Muscle layer of duodenum (tissue), 2 donors: Measurements from ENCODE around the gene TRPV6.

Experiments used
- H3K27ac ChIP-seq: one replicate; pipeline ENCODE4 v1.7.0; 2013; ENCODE audit warnings: mild to moderate bottlenecking, low read length
- H3K27me3 ChIP-seq: one replicate; pipeline ENCODE4 v1.7.0; 2013; ENCODE audit warnings: low read depth, mild to moderate bottlenecking, control low read depth, low read length
- H3K36me3 ChIP-seq, 2 donors: one replicate each; pipeline ENCODE4 v1.7.0; 2013; ENCODE audit warnings: low read length in 2 of 2, control low read depth in 1 of 2, mild to moderate bottlenecking in 1 of 2; ENCODE audit not compliant: insufficient read depth in 2 of 2, control insufficient read depth in 1 of 2
- H3K4me1 ChIP-seq, 2 donors: one replicate each; pipeline ENCODE4 v1.7.0; 2013; ENCODE audit warnings: low read length in 2 of 2, mild to moderate bottlenecking in 2 of 2, control low read depth in 1 of 2, moderate library complexity in 1 of 2; ENCODE audit not compliant: insufficient read depth in 2 of 2, control insufficient read depth in 1 of 2
- H3K4me3 ChIP-seq, 2 donors: one replicate each; pipeline ENCODE4 v1.7.0; 2013; ENCODE audit warnings: low read length in 2 of 2, low read depth in 1 of 2, mild to moderate bottlenecking in 1 of 2
- H3K9me3 ChIP-seq, 2 donors: one replicate each; pipeline ENCODE4 v1.7.0; 2013; ENCODE audit warnings: low read length in 2 of 2, control low read depth in 1 of 2, mild to moderate bottlenecking in 1 of 2; ENCODE audit not compliant: control insufficient read depth in 1 of 2
- donor health status: healthy.

TRPV6 gene

GRCh38 chr7:142881586-142882337 is 3.8 kb downstream of the TRPV6 start:
- Histone ChIP-seq H3K9me3 (no peaks in the 10 kb centered on the region), H3K36me3 (no peaks in the 10 kb centered on the region), H3K27me3 (peaks cover 2% of the 10 kb centered on the region), H3K4me3 (no peak overlapping the region), H3K27ac (no peak overlapping the region), H3K4me1 (no peaks in the 10 kb centered on the region)

DNA sequence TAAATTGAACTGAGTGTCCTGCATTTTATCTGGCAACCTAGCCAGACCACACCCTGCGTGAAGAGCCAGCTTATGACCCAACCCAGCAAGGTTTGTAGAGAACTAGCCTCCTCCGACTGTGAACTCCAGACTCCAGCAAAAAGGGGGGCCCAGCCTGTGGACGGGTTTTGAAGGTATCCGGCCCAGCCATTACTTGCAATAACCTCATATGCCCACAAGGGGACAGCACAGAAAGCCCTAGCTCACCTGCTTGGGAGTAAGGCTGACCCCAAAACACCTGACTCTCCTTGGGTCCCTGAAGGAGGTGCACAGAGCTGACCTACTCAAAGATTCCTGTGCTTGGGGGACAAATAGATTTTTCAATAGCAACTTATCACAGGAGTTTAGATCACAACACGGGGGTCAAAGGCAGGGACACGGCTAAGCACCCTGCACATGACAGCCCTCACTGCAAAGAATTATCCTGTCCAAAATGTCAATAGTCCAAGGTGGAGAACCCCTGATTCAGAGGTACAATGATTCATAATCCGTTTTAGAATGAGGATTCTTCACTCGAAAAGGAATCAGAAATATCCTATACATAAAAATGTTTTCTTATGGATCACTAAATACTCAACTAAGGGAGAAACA is 4.6 kb downstream of the TRPV6 start:
- Histone ChIP-seq H3K4me1 (no peaks in the 10 kb centered on the region), H3K4me3 (no peak overlapping the region), H3K36me3 (no peaks in the 10 kb centered on the region), H3K27ac (no peak overlapping the region), H3K9me3 (no peaks in the 10 kb centered on the region), H3K27me3 (no peaks in the 10 kb centered on the region)

GRCh38 chr7:142879060-142879459 is 6.5 kb downstream of the TRPV6 start:
- H3K4me3 ChIP-seq: no peak overlapping the region
- no peak overlapping the region for H3K27ac ChIP-seq
- H3K4me1 ChIP-seq: no peaks in the 10 kb centered on the region
- H3K9me3 ChIP-seq: no peaks in the 10 kb centered on the region
- no peaks in the 10 kb centered on the region for H3K27me3 ChIP-seq
- no peaks in the 10 kb centered on the region for H3K36me3 ChIP-seq

- H3K9me3 ChIP-seq: no peaks in the 10 kb centered on the region
- H3K36me3 ChIP-seq: no peaks in the 10 kb centered on the region
- H3K4me3 ChIP-seq: no peak overlapping the region
- no peaks in the 10 kb centered on the region for H3K4me1 ChIP-seq
- H3K27ac ChIP-seq: no peak overlapping the region
- H3K27me3 ChIP-seq: no peaks in the 10 kb centered on the region
These were observed 7.2 kb downstream of the TRPV6 start for GRCh38 chr7:142878315-142878714.

- no peaks in the 10 kb centered on the region for H3K27me3 ChIP-seq
- no peak overlapping the region for H3K27ac ChIP-seq
- no peaks in the 10 kb centered on the region for H3K36me3 ChIP-seq
- H3K4me1 ChIP-seq: no peaks in the 10 kb centered on the region
- H3K4me3 ChIP-seq: no peak overlapping the region
- no peaks in the 10 kb centered on the region for H3K9me3 ChIP-seq
These were observed 8.3 kb downstream of the TRPV6 start for GRCh38 chr7:142876991-142877910.

- no peak overlapping the region for H3K27ac ChIP-seq
- no peaks in the 10 kb centered on the region for H3K4me1 ChIP-seq
- H3K36me3 ChIP-seq: no peaks in the 10 kb centered on the region
- H3K9me3 ChIP-seq: no peaks in the 10 kb centered on the region
- H3K4me3 ChIP-seq: no peak overlapping the region
- H3K27me3 ChIP-seq: no peaks in the 10 kb centered on the region
These were observed 9.1 kb downstream of the TRPV6 start for GRCh38 chr7:142876236-142876960.

DNA sequence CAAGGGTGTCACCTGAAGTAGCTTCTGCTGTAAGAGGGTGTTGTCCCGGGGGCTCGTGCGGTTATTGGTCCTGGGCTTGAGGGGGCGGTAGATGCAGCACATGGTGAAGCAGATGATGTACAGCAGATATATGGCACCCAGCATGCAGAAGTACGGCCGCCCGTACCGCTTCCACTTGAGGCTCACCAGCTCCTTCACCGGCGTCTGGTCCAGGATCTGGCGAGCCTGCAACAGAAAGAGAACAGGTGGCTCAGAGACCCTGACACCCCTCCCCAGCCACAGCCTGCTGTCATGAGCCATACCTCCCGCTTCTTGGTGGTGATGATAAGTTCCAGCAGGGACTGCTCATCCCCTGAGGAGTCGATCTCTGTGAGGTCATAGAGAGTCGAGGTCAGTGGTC is 10.1 kb downstream of the TRPV6 start:
- Histone ChIP-seq H3K27me3 (no peaks in the 10 kb centered on the region), H3K27ac (no peak overlapping the region), H3K4me1 (no peaks in the 10 kb centered on the region), H3K36me3 (no peaks in the 10 kb centered on the region), H3K4me3 (no peak overlapping the region), H3K9me3 (no peaks in the 10 kb centered on the region)

DNA sequence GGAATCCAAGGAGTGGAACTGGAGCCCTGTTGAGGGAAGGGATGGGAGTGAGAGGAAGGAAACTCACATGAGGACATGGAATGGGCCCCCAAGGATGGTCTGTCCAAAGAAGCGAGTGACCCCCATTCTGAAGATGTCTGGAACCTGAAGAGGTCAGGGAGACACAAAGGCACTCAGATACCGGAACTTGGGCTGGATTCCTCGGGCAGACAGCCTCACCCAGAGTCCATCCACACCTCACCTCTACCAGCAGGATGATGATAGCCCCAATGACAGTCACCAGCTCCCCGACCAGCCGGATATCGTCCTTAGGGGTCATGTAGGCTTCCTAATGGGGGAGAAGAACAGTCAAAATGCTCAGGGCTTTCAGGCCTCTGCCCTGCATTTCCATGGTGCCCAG is 10.7 kb downstream of the TRPV6 start:
- Histone ChIP-seq H3K36me3 (no peaks in the 10 kb centered on the region), H3K4me1 (no peaks in the 10 kb centered on the region), H3K27ac (no peak overlapping the region), H3K4me3 (no peak overlapping the region), H3K27me3 (no peaks in the 10 kb centered on the region), H3K9me3 (no peaks in the 10 kb centered on the region)

DNA sequence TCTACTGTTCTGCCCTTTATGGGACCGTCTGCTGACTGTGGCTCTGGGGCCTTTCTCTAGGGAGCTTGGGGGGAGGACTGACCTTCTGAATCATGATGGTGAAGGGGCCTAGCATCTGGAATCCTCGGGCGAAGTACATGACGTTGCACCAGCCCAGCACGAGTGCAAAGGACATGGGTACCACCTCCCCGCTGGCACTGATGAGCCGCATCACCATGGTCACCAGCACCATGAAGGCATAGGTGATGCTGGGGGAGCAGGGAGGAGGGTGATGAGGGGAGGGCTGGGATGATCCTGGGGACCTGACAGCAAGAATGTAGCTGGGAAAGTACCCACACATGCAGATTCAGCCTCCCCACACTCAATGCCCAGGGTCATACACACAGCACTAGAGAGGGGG is 11.1 kb downstream of the TRPV6 start:
- H3K36me3 ChIP-seq: no peaks in the 10 kb centered on the region
- no peaks in the 10 kb centered on the region for H3K9me3 ChIP-seq
- H3K27ac ChIP-seq: no peak overlapping the region
- no peaks in the 10 kb centered on the region for H3K27me3 ChIP-seq
- no peaks in the 10 kb centered on the region for H3K4me1 ChIP-seq
- no peak overlapping the region for H3K4me3 ChIP-seq

GRCh38 chr7:142873871-142874270 is 11.7 kb downstream of the TRPV6 start:
- Histone ChIP-seq H3K36me3 (no peaks in the 10 kb centered on the region), H3K27ac (no peak overlapping the region), H3K4me1 (no peaks in the 10 kb centered on the region), H3K27me3 (no peaks in the 10 kb centered on the region), H3K9me3 (no peaks in the 10 kb centered on the region), H3K4me3 (no peak overlapping the region)

DNA sequence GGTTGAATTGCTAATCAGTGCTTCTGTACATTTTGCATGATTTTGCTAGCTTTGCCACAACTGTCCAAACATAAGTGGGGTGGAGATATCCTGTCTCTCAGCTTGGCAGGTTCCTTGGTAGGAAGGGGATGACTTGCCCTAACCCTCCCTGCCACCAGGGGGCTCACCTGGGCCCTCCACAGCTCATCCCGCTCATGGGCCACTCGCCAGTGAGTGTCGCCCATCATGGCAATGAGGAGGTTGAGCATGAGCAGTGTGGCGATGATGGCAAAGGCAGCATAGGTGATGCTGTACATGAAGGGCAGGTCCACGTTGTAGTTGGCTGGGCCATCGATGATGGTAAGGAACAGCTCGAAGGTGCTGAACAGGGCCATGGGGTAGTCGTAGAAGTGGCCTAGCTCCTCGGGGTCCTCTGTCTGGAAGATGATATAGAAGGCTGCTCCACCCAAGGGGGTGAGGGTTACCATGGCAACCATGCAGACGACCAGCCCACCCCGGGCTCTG is 12.2 kb downstream of the TRPV6 start:
- no peak overlapping the region for H3K4me3 ChIP-seq
- H3K9me3 ChIP-seq: no peaks in the 10 kb centered on the region
- H3K27me3 ChIP-seq: no peaks in the 10 kb centered on the region
- no peaks in the 10 kb centered on the region for H3K36me3 ChIP-seq
- no peak overlapping the region for H3K27ac ChIP-seq
- no peaks in the 10 kb centered on the region for H3K4me1 ChIP-seq
